Measurements from ENCODE around the gene TOP2A.
A peak's percentile ranks its signal among the peaks of the same experiment; 100 is the strongest.

Gene TOP2A

DNA sequence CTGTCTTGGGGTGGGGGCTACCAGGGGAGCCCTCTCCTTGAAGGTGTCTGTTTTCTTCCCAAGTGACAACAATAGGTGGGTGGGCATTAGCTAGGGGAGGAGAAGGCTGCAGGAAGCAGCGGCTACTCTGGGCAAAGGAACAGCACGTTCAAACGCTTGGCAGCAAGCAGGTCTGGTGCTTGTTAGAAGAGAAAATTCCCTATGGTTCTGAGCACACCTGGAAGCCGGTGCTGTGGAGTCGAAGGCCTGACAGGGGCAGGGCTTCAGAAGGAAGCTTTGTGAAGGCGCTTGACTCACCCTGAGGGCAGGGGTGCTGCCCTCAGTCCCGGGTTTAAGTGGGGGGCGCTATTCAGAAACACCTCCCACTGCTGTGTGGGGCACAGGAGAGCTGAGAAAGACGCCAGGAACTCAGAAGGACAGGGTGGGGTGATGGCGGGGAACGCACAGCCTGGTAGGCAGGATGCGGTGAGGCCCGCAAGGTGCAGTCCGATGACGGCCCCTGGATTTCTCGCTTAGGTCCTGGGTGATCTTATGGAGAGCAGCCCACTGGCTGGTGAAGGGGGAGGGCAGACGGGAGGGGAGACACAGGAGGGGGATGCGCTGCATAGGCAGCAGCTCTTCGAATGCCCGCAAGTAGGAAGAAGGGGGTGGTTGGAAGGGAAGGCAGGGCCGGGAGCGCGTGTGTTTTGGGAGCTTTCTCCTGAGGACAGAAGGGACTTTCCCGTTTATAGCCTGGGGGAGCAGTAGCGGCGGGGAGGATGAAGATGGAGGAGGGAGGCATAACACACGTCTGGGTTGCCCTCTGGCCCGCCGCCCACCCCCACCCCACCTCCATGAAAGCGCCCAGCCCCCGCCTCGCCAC is 56.4 kb downstream of the TOP2A start:
- H2AFZ ChIP-seq (ENCODE audit: low read depth, low read length), result no peak overlapping the region
- H3K36me3 ChIP-seq (ENCODE audit: insufficient read depth, low read length), result no peaks in the 10 kb centered on the region
- H3K4me3 ChIP-seq (ENCODE audit: low read length), result no peak overlapping the region
- peaks cover 5% of the 10 kb centered on the region for H3K27me3 ChIP-seq (ENCODE audit: insufficient read depth, low read length)
- H3K4me1 ChIP-seq (ENCODE audit: insufficient read depth, low read length), result peaks cover 3% of the 10 kb centered on the region
- no peaks in the 10 kb centered on the region for H3K9me3 ChIP-seq (ENCODE audit: low read length)

DNA sequence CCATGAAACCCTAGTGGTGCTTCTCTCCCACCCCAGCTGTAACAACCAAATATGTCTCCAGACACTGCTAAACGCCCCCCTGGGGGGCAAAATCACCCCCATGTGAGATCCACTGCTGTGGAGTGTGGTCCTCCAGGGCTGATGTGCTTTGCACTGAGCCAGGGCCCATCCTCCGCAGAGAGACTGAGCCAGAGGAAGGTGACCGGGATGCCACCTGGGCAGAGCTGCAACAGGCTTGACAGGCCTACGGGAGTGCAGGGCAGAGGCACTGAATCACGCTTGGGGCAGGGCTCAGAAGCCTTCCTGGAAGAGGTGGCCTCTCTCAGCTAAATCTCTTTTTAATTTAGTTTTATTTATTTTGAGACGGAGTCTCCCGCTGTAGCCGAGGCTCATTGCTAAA is 57.6 kb downstream of the TOP2A start:
- Histone ChIP-seq H3K27me3 (ENCODE audit: insufficient read depth, low read length) (peaks cover 5% of the 10 kb centered on the region), H3K36me3 (ENCODE audit: insufficient read depth, low read length) (no peaks in the 10 kb centered on the region), H3K4me3 (ENCODE audit: low read length) (no peak overlapping the region), H3K4me1 (ENCODE audit: insufficient read depth, low read length) (peaks cover 3% of the 10 kb centered on the region), H3K9me3 (ENCODE audit: low read length) (no peaks in the 10 kb centered on the region), H2AFZ (ENCODE audit: low read depth, low read length) (no peak overlapping the region)

DNA sequence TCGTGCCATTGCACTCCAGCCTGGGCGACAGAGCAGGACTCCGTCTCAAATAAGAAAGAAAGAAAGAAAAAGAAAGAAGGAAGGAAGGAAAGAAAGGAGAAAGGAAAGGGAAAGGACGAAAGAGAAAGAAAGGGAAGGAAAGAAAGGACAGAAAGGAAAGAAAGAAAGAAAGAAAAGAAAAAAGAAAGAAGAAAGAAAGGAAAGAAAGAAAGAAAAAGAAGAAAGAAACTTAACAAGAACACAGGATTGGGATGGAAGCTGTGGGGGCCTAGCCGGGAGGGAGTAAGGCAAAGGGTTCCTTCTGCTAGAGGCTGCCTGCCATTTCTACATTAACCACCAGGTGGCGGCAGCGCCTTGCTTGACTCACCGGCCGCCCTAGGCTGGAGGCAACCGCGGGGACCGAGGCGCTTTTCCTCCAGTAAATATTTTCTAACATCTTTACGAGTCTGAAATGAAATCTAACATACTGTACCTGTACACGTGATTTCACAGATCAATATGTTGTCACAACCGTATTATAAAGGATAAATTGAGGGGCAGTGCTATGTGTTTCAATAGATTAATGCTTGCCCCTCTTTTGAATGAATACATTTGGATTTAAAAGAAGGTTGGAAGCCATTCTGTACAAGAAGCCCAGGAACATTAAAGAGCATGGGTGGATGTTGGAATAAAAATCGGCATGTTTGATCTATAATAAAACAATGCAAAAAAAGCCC is 59.2 kb downstream of the TOP2A start:
- Histone ChIP-seq H3K36me3 (ENCODE audit: insufficient read depth, low read length) (no peaks in the 10 kb centered on the region), H3K27me3 (ENCODE audit: insufficient read depth, low read length) (peaks cover 5% of the 10 kb centered on the region), H3K4me1 (ENCODE audit: insufficient read depth, low read length) (peaks cover 3% of the 10 kb centered on the region), H2AFZ (ENCODE audit: low read depth, low read length) (no peak overlapping the region), H3K9me3 (ENCODE audit: low read length) (no peaks in the 10 kb centered on the region), H3K4me3 (ENCODE audit: low read length) (peak overlapping the region; percentile 11)

DNA sequence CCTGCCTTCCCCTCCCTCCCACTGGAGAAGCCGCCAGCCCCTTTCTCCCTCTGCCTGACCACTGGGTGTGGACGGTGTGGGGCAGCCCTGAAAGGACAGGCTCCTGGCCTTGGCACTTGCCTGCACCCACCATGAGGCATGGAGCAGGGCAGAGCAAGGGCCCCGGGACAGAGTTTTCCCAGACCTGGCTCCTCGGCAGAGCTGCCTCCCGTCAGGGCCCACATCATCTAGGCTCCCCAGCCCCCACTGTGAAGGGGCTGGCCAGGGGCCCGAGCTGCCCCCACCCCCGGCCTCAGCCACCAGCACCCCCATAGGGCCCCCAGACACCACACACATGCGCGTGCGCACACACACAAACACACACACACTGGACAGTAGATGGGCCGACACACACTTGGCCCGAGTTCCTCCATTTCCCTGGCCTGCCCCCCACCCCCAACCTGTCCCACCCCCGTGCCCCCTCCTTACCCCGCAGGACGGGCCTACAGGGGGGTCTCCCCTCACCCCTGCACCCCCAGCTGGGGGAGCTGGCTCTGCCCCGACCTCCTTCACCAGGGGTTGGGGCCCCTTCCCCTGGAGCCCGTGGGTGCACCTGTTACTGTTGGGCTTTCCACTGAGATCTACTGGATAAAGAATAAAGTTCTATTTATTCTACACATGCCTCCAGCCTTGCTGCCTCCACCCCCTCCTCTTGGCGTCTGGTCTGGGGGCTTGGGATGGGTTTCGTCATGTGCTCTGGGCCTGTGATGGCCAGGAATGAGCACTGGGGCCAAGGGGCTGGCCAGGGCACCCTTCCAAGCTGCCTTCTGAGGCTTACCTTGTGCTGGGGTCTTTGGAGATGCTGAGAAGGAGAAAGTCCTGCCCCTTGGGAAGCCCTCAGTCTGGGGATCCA is 60.5 kb downstream of the TOP2A start:
- H3K27me3 ChIP-seq (ENCODE audit: insufficient read depth, low read length), result peaks cover 5% of the 10 kb centered on the region
- no peaks in the 10 kb centered on the region for H3K9me3 ChIP-seq (ENCODE audit: low read length)
- H3K4me3 ChIP-seq (ENCODE audit: low read length), result no peak overlapping the region
- no peak overlapping the region for H2AFZ ChIP-seq (ENCODE audit: low read depth, low read length)
- peaks cover 4% of the 10 kb centered on the region for H3K36me3 ChIP-seq (ENCODE audit: insufficient read depth, low read length)
- peaks cover 6% of the 10 kb centered on the region for H3K4me1 ChIP-seq (ENCODE audit: insufficient read depth, low read length)

DNA sequence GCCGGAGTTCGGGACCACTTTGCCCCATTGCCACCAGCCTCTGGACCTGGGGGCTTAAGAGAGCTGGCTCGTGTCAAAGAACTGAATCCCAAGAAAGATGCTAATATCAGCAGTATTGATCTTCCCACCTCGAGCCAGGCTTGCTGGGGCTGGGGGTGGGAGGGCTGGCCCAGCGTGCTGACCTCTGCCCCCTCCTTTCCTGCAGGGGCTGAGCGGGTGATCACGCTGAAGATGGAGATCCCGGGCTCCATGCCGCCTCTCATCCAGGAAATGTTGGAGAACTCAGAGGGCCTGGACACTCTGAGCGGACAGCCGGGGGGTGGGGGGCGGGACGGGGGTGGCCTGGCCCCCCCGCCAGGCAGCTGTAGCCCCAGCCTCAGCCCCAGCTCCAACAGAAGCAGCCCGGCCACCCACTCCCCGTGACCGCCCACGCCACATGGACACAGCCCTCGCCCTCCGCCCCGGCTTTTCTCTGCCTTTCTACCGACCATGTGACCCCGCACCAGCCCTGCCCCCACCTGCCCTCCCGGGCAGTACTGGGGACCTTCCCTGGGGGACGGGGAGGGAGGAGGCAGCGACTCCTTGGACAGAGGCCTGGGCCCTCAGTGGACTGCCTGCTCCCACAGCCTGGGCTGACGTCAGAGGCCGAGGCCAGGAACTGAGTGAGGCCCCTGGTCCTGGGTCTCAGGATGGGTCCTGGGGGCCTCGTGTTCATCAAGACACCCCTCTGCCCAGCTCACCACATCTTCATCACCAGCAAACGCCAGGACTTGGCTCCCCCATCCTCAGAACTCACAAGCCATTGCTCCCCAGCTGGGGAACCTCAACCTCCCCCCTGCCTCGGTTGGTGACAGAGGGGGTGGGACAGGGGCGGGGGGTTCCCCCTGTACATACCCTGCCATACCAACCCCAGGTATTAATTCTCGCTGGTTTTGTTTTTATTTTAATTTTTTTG is 61.6 kb downstream of the TOP2A start:
- H3K4me1 ChIP-seq (ENCODE audit: insufficient read depth, low read length), result peaks cover 14% of the 10 kb centered on the region

DNA sequence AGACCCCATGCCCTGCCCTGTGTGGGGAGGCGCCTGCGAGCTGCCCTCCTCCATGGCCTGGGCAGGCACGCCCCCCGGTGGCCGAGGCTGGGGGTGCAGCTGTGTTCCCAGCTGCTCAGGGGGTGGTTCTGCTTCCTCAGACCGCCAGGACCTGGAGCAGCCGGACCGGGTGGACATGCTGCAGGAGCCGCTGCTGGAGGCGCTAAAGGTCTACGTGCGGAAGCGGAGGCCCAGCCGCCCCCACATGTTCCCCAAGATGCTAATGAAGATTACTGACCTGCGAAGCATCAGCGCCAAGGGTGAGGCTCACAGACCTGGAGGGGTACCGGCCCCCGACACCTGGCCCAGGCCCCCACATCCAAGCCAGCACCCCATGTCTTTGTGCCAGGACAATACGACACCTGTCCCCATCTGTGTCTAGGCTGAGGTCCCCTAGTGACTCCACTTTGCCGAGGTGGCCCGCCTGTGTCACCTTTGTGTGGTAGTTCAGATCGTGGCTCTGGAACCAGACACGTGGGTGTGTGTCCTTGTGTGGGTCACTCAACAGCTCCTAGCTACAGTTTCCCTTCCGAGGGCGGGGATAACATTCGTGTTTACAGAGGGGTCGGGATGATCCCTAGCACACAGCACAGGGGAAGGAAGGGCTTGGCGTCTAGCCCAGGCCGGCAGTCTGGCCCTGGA is 62.4 kb downstream of the TOP2A start:
- H3K36me3 ChIP-seq (ENCODE audit: insufficient read depth, low read length), result peaks cover 7% of the 10 kb centered on the region
- no peak overlapping the region for H3K4me3 ChIP-seq (ENCODE audit: low read length)
- H3K27me3 ChIP-seq (ENCODE audit: insufficient read depth, low read length), result no peaks in the 10 kb centered on the region
- H3K4me1 ChIP-seq (ENCODE audit: insufficient read depth, low read length), result peaks cover 22% of the 10 kb centered on the region
- no peaks in the 10 kb centered on the region for H3K9me3 ChIP-seq (ENCODE audit: low read length)
- no peak overlapping the region for H2AFZ ChIP-seq (ENCODE audit: low read depth, low read length)

More for the DNA sequence above, 61.6 kb downstream of the TOP2A start:
- Histone ChIP-seq H3K36me3 (ENCODE audit: insufficient read depth, low read length) (peaks cover 7% of the 10 kb centered on the region), H3K9me3 (ENCODE audit: low read length) (no peaks in the 10 kb centered on the region), H3K27me3 (ENCODE audit: insufficient read depth, low read length) (peaks cover 5% of the 10 kb centered on the region), H2AFZ (ENCODE audit: low read depth, low read length) (no peak overlapping the region), H3K4me3 (ENCODE audit: low read length) (no peak overlapping the region)

DNA sequence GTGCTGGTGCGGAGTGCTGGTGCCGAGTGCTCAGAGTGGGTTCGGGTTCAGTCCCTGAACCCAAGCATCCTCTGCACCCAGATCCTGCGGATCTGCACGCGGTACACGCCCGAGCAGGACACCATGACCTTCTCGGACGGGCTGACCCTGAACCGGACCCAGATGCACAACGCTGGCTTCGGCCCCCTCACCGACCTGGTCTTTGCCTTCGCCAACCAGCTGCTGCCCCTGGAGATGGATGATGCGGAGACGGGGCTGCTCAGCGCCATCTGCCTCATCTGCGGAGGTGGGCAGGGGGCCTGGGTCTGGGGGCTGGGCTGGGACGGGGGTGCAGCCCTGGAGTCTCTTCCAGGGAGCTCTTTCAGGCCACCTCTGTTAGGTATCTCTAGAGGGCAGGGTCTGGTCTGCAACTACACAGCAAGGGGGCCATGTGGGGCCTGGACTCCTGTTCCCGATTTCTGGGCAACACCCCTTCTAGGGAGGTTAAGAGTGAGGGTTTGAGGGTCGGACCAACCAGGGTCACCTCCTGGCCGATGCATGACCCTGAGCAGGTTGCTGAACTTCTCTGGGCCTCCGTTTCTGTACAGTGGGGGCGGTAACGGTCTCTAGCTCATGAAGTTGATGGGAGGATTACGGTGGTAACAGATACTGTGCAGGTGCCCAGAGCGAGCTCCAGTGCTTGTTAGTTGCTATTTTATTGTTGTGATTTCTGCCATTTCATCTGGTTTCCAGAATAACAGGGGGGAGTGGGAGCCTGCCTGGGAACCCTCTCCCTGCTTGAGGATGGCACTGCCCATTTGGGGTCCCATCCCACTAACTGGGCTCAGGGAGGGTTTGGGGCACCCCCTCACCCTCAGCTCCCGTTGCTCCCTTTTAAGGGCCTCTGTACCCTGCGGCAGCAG is 63.2 kb downstream of the TOP2A start:
- H3K4me3 ChIP-seq (ENCODE audit: low read length), result no peak overlapping the region
- H2AFZ ChIP-seq (ENCODE audit: low read depth, low read length), result no peak overlapping the region
- peaks cover 7% of the 10 kb centered on the region for H3K36me3 ChIP-seq (ENCODE audit: insufficient read depth, low read length)
- H3K27me3 ChIP-seq (ENCODE audit: insufficient read depth, low read length), result no peaks in the 10 kb centered on the region
- H3K4me1 ChIP-seq (ENCODE audit: insufficient read depth, low read length), result peaks cover 30% of the 10 kb centered on the region
- no peaks in the 10 kb centered on the region for H3K9me3 ChIP-seq (ENCODE audit: low read length)

DNA sequence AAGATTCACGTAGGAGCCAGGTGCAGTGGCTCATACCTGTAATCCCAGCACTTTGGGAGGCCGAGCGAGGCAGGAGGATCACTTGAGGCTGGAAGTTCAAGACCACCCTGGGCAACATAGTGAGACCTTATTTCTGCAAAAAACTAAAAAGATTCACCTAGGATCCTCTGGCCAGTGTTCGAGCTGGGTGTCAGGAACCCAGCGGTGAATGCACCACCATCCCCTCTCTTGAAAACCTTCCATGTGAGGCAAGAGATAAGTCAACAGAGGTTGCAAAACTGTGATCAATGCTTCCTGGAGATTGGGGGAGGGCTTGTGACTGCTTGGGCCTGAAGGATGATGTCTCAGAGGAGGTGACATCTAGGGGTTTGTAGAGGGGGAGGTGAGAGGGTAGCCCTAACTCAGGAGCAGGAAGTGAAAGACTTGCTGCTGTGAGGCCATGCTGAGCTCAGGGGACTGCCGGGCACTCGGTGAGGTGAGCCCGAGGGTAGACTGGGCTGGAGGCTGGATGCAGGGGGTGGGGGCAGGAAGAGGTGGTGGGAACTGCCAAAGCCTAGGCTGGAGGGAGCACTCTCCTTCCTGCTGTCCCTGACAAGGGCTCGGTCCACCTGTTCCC is 64.8 kb downstream of the TOP2A start:
- no peak overlapping the region for H3K4me3 ChIP-seq (ENCODE audit: low read length)
- H3K4me1 ChIP-seq (ENCODE audit: insufficient read depth, low read length), result peaks cover 45% of the 10 kb centered on the region
- H3K27me3 ChIP-seq (ENCODE audit: insufficient read depth, low read length), result no peaks in the 10 kb centered on the region
- H2AFZ ChIP-seq (ENCODE audit: low read depth, low read length), result no peak overlapping the region
- peaks cover 7% of the 10 kb centered on the region for H3K36me3 ChIP-seq (ENCODE audit: insufficient read depth, low read length)
- H3K9me3 ChIP-seq (ENCODE audit: low read length), result no peaks in the 10 kb centered on the region

DNA sequence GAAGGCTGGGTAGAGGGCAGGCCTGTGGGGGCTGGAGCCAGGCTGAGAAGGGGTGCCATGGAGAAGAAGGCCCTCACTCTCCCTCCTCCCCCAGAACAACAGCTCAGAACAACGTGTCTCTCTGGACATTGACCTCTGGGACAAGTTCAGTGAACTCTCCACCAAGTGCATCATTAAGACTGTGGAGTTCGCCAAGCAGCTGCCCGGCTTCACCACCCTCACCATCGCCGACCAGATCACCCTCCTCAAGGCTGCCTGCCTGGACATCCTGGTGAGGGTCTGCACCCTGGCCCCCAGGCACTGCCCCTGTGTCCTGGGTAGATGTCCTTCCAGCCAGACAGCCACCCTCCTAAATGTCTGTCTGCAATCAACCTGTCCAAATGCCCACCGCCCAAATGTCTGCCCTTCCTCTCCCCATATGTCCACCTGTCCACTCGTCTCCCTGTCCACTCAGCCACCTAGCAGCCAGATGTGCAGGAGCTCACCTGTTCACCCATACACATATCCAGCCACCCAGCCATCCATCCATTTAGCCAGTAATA is 65.4 kb downstream of the TOP2A start:
- no peaks in the 10 kb centered on the region for H3K27me3 ChIP-seq (ENCODE audit: insufficient read depth, low read length)
- peaks cover 51% of the 10 kb centered on the region for H3K4me1 ChIP-seq (ENCODE audit: insufficient read depth, low read length)
- no peaks in the 10 kb centered on the region for H3K9me3 ChIP-seq (ENCODE audit: low read length)
- H2AFZ ChIP-seq (ENCODE audit: low read depth, low read length), result no peak overlapping the region
- H3K36me3 ChIP-seq (ENCODE audit: insufficient read depth, low read length), result peaks cover 7% of the 10 kb centered on the region
- no peak overlapping the region for H3K4me3 ChIP-seq (ENCODE audit: low read length)

DNA sequence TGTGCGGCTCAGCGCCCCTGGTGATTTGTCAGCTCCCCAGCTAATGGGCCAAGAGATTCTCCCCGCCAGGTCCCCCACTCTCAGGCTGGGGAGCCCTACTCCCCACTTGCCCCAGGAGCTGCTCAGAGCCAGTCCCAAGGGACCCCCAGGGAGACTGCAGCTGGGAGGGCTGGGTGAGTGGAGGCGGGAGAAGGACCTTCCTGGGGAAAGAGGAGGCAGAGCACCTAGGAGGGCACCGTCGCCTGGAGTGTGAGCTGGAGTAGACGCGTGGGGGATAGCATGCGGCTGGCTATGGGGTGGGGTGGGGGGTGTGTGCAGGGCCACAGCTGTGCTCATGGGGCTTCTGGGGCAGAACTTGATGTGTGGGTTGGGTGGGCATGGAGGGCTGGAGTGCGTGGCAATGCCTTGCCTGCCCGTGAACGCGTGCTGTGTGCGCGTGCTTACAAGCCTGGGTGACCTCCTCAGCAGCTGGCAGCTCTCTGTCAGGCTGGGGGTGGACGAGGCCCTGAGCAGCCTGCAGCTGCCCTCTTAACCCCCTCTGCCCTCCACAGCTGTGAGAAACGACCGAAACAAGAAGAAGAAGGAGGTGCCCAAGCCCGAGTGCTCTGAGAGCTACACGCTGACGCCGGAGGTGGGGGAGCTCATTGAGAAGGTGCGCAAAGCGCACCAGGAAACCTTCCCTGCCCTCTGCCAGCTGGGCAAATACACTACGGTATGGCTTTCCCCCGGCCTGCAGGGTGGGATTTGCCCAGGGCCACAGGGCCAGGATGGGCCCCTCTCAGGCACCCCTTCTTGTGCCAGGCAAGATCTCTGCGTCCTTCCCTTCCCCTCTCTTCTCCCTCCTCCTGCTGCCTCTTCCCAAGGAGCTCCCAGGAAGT is 66.1 kb downstream of the TOP2A start:
- peaks cover 7% of the 10 kb centered on the region for H3K36me3 ChIP-seq (ENCODE audit: insufficient read depth, low read length)
- no peak overlapping the region for H2AFZ ChIP-seq (ENCODE audit: low read depth, low read length)
- H3K4me1 ChIP-seq (ENCODE audit: insufficient read depth, low read length), result peaks cover 58% of the 10 kb centered on the region
- H3K27me3 ChIP-seq (ENCODE audit: insufficient read depth, low read length), result no peaks in the 10 kb centered on the region
- H3K9me3 ChIP-seq (ENCODE audit: low read length), result no peaks in the 10 kb centered on the region
- H3K4me3 ChIP-seq (ENCODE audit: low read length), result no peak overlapping the region
